Neural cell (in vitro differentiated cells): ENCODE measurements around the gene PRPF38B. TPM values are rescaled to one million over a fixed set of nuclear protein-coding genes. Genes with fewer than 3 reads are reported as not detected.

ENCODE experiments used
- H2AFZ ChIP-seq: fragments of 200-600, 300-800 bp; sonication (generic), shearing (Covaris generic); 2 replicates; pipeline ENCODE4 v1.6.0; 2014; ENCODE audit warnings: low read depth, mild to moderate bottlenecking, antibody characterized with exemption, low read length, moderate library complexity
- H3F3A ChIP-seq: fragments of 200-600 bp; shearing (Covaris generic); 2 replicates; pipeline ENCODE4 v1.6.1; 2016; ENCODE audit warnings: mild to moderate bottlenecking, moderate library complexity, mixed read lengths, antibody characterized with exemption, low read length; ENCODE audit not compliant: insufficient read depth, poor library complexity, severe bottlenecking
- H3K27ac ChIP-seq: fragments of 200-600, 300-800 bp; sonication (generic), shearing (Covaris generic); 2 replicates; pipeline ENCODE4 v1.5.1; 2014; ENCODE audit warnings: mild to moderate bottlenecking, low read length, moderate library complexity
- H3K27me3 ChIP-seq: fragments of 300-800, 200-600 bp; sonication (generic), shearing (Covaris generic); 2 replicates; pipeline ENCODE4 v1.6.0; 2014; ENCODE audit warnings: mild to moderate bottlenecking, low read depth, low read length, moderate library complexity; ENCODE audit not compliant: insufficient read depth
- H3K36me3 ChIP-seq: fragments of 300-800, 200-600 bp; sonication (generic), shearing (Covaris generic); 2 replicates; pipeline ENCODE4 v1.5.1; 2014; ENCODE audit warnings: mild to moderate bottlenecking, antibody characterized with exemption, low read length, moderate library complexity; ENCODE audit not compliant: insufficient read depth
- H3K4me2 ChIP-seq: fragments of 300-800, 200-600 bp; sonication (generic), shearing (Covaris generic); 2 replicates; pipeline ENCODE4 v1.6.0; 2014; ENCODE audit warnings: mild to moderate bottlenecking, low read length
- H3K4me3 ChIP-seq: fragments of 300-800, 200-600 bp; sonication (generic), shearing (Covaris generic); 2 replicates; pipeline ENCODE4 v1.5.1; 2014; ENCODE audit warnings: mild to moderate bottlenecking, low read length, moderate library complexity
- H3K79me2 ChIP-seq: fragments of 200-600 bp; shearing (Covaris generic); replicated peaks from 2 replicates; pipeline ENCODE4 v1.6.0; 2014; ENCODE audit warnings: mild to moderate bottlenecking, low read length, moderate library complexity; ENCODE audit not compliant: insufficient read depth
- H3K9ac ChIP-seq: fragments of 300-800, 200-600 bp; sonication (generic), shearing (Covaris generic); 2 replicates; pipeline ENCODE4 v1.6.1; 2016; ENCODE audit warnings: mild to moderate bottlenecking, low read length, mixed read lengths
- H3K9me2 ChIP-seq: fragments of 200-600 bp; shearing (Covaris generic); 2 replicates; pipeline ENCODE4 v1.6.1; 2016; ENCODE audit warnings: mild to moderate bottlenecking, low read length, mixed read lengths; ENCODE audit not compliant: insufficient read depth
- H3K9me3 ChIP-seq: fragments of 200-600, 300-800 bp; sonication (generic), shearing (Covaris generic); 2 replicates; pipeline ENCODE4 v1.6.1; 2016; ENCODE audit warnings: mild to moderate bottlenecking, mixed run types, low read length, moderate library complexity, mixed read lengths
- H4K20me1 ChIP-seq: fragments of 200-600 bp; shearing (Covaris generic); 2 replicates; pipeline ENCODE4 v1.6.1; 2016; ENCODE audit warnings: mild to moderate bottlenecking, mixed run types; ENCODE audit not compliant: insufficient read depth
- CTCF ChIP-seq: fragments of 450-650 bp; IDR thresholded peaks from 2 replicates; pipeline ENCODE4 v1.5.1; 2014; ENCODE audit warnings: antibody characterized with exemption, mild to moderate bottlenecking, moderate library complexity; ENCODE audit not compliant: poor library complexity, severe bottlenecking
- EP300 ChIP-seq: fragments of 450-650 bp; conservative IDR thresholded peaks from 2 replicates; pipeline ENCODE4 v1.6.1; 2014; ENCODE audit warnings: antibody characterized with exemption, mild to moderate bottlenecking, moderate library complexity; ENCODE audit not compliant: poor library complexity, severe bottlenecking
- MXI1 ChIP-seq: fragments of 450-650 bp; conservative IDR thresholded peaks from 2 replicates; pipeline ENCODE4 v1.6.1; 2014; ENCODE audit warnings: antibody characterized with exemption, mild to moderate bottlenecking; ENCODE audit not compliant: poor library complexity, severe bottlenecking
- POLR2AphosphoS5 ChIP-seq: IDR thresholded peaks from 2 replicates; pipeline ENCODE4 v1.6.1; 2012
- RAD21 ChIP-seq: fragments of 450-650 bp; conservative IDR thresholded peaks from 2 replicates; pipeline ENCODE4 v1.6.1; 2014; ENCODE audit warnings: antibody characterized with exemption, mild to moderate bottlenecking, moderate library complexity
- TAF1 ChIP-seq: IDR thresholded peaks from 2 replicates; pipeline ENCODE4 v1.6.1; 2012; ENCODE audit warnings: low read depth
- polyA plus RNA-seq: library from polyadenylated mRNA; depleted of rRNA; stranded (reverse); fragments of >200 nt; gene quantifications from 2 replicates; pipeline ENCODE4 v1.2.3, GENCODE V29; 2014
- TF ChIP-seq, protein P1 (sequence below): IDR thresholded peaks from 2 replicates; pipeline ENCODE4 v1.6.1; 2012; ENCODE audit warnings: borderline replicate concordance

PRPF38B gene
- polyA plus RNA-seq, 1 donor from 2014 or later, result 31.9 TPM

DNA sequence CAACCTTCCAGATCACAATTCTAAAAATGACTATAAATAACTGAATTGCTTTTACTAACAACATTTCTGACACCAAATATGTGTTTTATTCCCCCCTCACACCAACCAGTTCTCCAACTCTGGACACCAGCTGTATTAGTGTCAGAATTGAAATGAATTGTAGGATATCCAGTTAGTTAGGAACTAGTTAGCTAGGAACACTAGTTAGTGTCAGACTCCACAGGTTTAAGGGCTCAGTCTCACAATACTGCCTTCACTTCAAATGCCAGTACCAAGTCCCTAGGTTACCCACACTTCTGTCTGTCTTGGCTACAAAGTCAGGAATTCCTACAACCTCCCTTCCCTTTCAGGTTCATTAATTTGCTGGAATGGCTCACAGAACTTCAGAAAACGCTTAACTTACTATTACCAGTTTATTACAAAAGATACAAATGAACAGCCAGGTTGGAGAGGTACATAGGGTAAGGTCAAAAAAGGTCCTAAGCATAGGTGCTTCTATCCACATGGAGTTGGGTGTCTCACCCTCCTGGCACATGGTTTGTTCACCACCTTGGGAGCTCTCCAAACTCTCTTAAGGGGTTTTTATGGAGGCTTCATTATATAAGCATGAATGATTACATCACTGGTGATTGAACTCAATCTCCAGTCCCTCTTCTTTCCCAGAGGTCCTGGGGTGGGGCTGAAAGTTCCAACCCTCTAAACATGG lies 58.5 kb downstream of the PRPF38B start:
- H3K9me3 ChIP-seq, result no peaks in the 10 kb centered on the region
- H3K27me3 ChIP-seq, result no peaks in the 10 kb centered on the region

More for the DNA sequence above, 58.5 kb downstream of the PRPF38B start:
- H3F3A ChIP-seq, result no peaks in the 10 kb centered on the region
- no peaks in the 10 kb centered on the region for H4K20me1 ChIP-seq
- TF ChIP-seq CTCF (no peak), TAF1 (no peak), EP300 (no peak), RAD21 (no peak), POLR2AphosphoS5 (no peak), MXI1 (no peak)
- TF ChIP-seq, protein P1, sequence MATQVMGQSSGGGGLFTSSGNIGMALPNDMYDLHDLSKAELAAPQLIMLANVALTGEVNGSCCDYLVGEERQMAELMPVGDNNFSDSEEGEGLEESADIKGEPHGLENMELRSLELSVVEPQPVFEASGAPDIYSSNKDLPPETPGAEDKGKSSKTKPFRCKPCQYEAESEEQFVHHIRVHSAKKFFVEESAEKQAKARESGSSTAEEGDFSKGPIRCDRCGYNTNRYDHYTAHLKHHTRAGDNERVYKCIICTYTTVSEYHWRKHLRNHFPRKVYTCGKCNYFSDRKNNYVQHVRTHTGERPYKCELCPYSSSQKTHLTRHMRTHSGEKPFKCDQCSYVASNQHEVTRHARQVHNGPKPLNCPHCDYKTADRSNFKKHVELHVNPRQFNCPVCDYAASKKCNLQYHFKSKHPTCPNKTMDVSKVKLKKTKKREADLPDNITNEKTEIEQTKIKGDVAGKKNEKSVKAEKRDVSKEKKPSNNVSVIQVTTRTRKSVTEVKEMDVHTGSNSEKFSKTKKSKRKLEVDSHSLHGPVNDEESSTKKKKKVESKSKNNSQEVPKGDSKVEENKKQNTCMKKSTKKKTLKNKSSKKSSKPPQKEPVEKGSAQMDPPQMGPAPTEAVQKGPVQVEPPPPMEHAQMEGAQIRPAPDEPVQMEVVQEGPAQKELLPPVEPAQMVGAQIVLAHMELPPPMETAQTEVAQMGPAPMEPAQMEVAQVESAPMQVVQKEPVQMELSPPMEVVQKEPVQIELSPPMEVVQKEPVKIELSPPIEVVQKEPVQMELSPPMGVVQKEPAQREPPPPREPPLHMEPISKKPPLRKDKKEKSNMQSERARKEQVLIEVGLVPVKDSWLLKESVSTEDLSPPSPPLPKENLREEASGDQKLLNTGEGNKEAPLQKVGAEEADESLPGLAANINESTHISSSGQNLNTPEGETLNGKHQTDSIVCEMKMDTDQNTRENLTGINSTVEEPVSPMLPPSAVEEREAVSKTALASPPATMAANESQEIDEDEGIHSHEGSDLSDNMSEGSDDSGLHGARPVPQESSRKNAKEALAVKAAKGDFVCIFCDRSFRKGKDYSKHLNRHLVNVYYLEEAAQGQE, result no peak
- H3K4me3 ChIP-seq, result no peak overlapping the region
- H3K9me2 ChIP-seq, result no peaks in the 10 kb centered on the region
- H3K27ac ChIP-seq, result no peak overlapping the region
- peaks cover 12% of the 10 kb centered on the region for H3K79me2 ChIP-seq
- no peaks in the 10 kb centered on the region for H3K36me3 ChIP-seq
- no peak overlapping the region for H2AFZ ChIP-seq
- H3K9ac ChIP-seq, result no peak overlapping the region
- H3K4me2 ChIP-seq, result no peak overlapping the region

Other genes starting within 250 kb of the PRPF38B start
- gene NBPF6, start 242.0 kb upstream of the PRPF38B start, polyA plus RNA-seq, result not detected in 2 replicates
- 13.1 and 13.2 TPM in 2 replicates for gene EEIG2, start 132.2 kb upstream of the PRPF38B start, polyA plus RNA-seq
- gene HENMT1, start 31.2 kb upstream of the PRPF38B start, polyA plus RNA-seq, result 2.6 and 4.1 TPM in 2 replicates
- gene FNDC7, start 20.6 kb downstream of the PRPF38B start, polyA plus RNA-seq, result not detected in 2 replicates
- gene STXBP3, start 54.4 kb downstream of the PRPF38B start, polyA plus RNA-seq, result 29.6 and 39.3 TPM in 2 replicates
- gene AKNAD1, start 164.8 kb downstream of the PRPF38B start, polyA plus RNA-seq, result not detected in 2 replicates
- 5.3 and 6.7 TPM in 2 replicates for gene GPSM2, start 184.7 kb downstream of the PRPF38B start, polyA plus RNA-seq